IPS-NIHi7 (cell line): Measurements from ENCODE around the gene PLCB1.
"Not testable (repeated sequence)": the region's sequence is repeated elsewhere in the genome, so short reads cannot be mapped to it uniquely, and the experiment has no call there.

Experiments
- DNase-seq: peaks from one replicate; pipeline ENCODE4 v3.0.0; 2012; ENCODE audit warnings: mixed read lengths; ENCODE audit errors: extremely low spot score

PLCB1 gene

DNA sequence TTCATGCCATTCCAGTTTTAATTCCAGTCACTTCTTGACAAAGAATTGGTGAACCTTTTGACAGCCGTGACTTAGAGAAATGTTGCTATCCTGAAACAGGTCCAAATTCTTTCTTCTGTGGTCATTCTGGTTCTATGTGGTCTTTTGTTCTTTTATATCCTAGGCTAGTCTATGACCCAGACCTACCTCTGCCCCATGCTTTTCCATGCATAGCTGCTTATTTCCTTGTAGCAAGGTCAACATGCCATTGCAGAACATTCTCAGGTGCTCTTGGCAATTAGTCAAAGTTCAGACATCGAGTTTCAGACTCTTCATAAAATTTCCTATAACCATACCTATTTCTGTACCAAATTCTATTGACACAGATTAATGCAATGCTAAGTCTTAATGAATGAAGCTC, 202.6 kb downstream of the PLCB1 start:
- DNase-seq = no peak

DNA sequence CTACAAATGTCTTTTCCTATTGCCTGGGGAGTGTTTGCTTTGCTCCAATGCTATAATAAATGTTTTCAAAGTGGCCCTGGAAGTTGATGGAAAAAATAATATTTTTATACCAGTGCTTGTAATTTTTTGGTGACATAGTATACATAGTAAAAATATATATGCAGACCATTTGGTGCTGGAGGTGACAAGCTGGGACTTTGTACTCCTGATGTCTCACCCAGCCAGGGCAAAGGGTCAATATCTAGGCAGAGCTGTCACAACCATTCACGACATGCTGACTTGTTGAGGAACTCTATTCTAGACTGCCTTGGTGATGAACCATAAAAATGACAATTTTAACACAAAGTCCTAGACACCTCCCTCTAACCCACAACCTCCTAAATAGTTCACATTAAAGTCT, 203.0 kb downstream of the PLCB1 start:
- DNase-seq = no peak

DNA sequence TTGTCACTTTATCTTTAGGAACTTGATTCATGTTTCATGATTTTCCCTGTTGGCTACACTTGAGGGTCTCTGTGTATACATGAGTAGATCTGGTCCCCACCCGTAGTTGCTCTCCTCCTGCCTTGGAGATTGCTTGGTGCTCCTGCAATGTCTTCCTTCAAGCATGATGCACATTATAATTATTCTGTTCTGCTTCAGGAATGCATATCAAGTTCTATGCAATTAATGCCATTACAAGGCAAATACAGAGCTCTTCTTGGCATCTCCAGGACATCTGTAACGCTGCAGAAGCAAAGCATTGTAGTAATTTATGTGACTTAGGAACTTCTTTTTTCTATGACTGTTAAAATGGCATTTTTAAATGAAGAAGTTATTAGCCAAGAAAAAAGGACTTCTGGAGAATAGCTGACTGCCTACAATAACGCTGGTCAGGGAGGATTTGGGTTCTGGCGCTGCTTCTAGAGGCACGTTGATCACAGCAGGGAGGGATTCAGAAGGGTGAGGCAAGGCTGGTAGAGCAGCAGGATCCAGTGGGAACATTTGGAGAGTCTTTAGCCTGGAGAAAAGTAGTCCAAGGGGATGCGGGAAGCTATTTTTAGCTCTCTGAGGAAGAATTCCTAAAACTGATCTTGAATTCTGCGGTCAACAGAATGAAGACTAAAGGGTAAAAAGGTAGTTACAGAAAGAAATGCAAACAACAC, 203.6 kb downstream of the PLCB1 start:
- DNase-seq = no peak

DNA sequence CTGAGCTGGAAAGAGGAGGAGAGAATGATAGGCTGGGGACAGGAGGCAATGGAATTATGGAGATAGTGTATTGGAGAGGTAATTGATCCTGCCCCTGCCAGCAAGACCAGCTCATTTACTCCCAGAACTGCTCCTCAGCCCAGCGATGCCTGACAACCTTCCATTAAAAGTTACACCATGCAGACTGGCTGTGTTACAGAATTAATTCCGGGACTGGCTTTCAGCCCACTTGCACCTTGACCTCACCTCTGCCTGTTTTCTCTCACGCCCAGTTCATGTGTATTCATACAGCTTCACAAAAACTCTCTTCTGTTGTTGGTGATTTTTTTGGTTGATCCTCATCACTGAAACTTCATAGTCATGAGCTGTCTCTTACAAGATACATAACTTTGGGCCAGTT, 207.3 kb downstream of the PLCB1 start:
- DNase-seq = no peak

DNA sequence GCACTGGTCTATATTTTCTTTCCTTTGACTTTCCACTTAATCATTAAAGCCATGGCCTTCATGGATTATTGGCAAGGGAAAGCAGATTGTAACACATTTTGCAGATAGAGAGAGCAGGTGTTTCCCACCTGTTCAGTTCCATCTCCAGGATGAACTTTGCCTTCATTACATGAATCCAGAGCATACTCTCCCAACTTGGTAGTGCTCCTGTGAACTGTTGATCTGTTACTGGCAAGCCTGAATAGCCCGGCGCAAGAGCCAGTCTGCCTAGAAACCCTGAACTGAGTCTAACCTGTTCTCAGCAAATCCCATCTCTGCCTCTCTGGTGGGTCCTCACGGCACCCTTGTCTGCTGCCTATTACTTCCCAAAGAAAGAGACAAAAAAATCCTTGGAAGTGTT, 210.3 kb downstream of the PLCB1 start:
- DNase-seq = no peak

DNA sequence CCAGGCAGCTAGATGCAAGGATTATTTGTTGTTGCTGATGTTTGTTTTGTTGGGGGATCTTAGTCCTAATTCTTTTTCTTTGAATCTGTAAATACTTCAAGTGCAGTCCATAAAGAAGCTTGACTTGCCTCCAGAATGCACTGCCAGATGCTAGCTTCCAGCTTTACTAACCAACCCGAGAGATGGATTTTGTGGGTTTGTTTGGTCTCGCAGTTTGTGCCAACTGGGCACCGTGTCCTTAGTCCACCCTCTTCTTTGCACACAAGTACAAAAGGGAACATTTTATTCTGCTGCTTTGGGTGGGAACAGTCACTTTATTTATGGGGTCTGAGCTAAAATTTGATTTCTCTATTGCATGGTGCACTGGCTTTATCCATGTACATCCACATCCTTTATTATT, 212.0 kb downstream of the PLCB1 start:
- no peak for DNase-seq

DNA sequence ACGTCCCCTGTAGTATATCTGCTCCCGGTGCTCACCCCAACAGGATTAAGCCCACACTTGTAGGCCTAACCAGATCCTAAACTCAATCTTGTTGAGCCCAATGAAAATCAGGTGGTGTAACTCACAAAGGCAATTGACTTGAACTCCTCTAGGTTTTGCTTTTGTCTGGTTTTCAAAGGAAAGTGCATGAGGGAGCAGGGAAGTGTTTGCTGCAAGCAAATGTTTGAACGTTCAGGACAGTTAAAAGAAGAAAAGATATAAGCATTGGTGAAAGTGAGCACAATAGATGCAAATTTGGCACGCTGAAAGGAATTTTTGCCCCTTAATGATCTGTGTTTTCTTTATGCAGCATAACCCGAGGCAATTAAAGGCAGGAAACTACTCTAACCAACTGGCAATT, 212.6 kb downstream of the PLCB1 start:
- DNase-seq = no peak

DNA sequence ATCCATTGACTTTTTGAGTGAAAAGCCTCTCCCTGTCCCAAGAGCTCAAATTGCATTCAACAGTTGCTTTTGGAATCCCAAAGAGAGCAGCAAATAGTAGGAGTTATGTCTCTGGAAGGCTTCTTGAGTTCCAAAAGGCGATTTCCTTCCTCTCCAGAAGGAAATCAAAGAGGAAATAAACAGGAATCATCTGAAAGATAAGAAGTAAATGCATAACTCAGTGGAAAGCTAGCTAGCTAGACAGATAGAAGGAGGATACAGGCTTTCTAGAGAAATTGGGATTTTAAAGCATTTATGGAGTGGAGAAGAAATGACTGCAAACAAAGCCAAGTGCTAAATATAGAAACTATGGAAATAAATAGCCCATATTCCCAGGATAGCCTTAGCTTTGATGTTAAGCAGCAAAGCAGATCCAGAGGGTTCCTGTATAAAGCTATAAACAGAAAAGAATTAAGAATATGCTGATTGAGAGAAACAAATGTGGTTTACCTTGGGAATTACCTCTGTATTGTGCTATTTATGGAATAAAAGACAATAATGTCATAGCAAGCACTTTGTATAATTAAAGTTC, 214.7 kb downstream of the PLCB1 start:
- no peak for DNase-seq

DNA sequence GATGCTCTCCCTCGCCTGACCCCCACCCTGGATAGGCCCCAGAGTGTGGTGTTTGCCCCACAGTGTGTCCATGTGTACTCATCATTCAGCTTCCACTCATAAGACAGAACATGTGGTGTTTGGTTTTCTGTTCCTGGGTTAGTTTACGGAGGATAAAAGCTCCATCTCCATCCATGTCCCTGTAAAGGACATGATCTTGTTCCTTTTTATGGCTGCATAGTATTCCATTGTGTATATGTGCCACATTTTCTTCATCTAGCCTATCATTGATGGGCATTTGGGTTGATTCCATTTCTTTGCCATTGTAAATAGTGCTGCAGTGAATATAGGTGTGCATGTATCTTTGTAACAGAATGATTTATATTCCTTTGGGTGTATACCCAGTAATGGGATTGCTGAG, 218.2 kb downstream of the PLCB1 start:
- not testable (repeated sequence) for DNase-seq

DNA sequence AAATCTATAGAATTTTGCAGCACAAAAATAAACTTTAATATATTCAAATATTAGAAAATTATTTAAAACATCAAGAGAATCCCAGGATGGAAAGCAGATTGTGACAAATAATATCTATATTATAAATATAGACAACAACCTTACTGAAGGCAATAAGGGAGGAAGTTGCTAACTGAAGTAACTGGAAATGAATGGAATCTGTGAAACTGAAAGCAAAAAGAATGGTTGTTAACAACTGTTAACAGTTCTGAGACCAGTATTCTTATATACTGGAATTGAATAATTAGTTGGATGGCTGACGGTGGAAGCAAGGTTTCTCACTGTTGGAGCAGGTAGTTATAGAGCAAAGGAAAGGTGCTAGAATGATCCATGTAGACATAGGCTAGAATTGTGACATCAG, 220.4 kb downstream of the PLCB1 start:
- no peak for DNase-seq

DNA sequence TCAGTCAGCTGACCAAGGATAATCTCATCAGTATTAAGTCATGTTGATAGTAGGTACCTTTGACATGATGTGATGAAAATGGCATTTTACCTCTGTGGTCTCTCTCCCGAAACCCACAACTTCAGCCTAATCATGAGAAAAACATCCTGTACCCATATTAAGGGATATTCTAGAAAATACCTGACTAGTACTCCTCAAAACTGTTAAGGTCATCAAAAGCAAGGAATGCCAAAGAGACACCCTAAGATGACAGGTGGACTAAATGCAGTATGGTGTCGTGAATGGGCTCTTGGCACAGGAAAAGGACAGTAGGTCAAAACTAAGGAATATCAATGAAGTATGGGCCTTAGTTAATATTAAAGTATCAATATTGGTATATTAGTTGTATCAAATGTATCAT, 221.4 kb downstream of the PLCB1 start:
- DNase-seq = no peak

DNA sequence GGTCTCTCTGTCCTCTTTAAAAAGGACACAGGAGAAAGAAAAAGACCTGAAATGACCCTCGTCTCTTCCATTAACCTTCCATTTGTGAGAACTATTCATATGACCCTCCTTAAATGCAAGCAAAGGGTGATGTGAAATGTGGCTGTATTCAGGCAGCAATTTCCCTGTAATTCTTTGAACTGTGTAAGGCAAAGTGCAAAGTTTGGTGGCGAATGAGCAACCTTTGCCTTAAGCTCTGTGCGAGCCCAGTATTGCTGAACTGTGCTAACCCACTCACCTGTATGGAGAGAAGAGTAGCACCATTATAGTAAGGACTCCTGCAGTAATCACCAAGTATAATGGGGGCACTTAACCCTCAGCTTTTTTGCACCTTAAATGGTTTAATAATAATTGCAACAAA, 223.4 kb downstream of the PLCB1 start:
- DNase-seq = no peak

DNA sequence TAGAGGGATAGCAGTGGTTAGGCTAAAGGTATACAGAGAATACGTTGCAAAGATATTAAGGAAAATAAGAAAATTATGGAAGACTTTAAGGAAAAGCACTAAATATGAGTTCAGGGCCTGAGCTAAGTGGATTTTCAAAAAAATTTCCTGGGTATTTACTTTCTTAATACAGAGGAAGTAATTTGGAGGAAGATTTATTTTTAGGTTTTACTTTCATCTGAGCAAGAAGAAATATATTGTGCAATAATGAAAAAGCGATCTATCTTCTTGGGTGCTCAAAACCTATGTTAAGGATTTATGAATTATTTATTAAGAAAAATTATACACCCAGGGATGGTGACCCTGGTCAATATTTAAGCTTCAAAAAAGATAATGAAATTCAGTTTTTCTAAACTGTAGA, 224.7 kb downstream of the PLCB1 start:
- no peak for DNase-seq

DNA sequence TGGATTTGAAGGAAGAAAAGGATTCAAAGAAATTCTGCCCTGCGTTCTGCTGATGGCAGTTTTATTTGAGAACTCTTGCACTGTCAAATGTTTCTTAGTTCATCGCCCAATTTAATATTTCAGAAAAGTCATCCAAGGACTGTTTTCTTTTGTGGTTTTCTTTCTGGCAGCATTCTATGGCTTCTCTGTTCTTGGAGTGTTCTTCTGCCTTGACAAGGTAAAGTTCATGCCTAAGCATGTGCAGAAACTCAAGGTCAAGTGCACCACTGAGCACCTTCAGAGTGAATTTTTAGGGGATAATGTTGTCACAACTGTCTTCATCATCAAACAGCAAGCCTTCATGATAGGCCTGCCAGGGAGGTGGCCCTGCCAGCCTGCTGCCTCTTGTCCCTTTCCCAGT, 225.6 kb downstream of the PLCB1 start:
- no peak for DNase-seq

DNA sequence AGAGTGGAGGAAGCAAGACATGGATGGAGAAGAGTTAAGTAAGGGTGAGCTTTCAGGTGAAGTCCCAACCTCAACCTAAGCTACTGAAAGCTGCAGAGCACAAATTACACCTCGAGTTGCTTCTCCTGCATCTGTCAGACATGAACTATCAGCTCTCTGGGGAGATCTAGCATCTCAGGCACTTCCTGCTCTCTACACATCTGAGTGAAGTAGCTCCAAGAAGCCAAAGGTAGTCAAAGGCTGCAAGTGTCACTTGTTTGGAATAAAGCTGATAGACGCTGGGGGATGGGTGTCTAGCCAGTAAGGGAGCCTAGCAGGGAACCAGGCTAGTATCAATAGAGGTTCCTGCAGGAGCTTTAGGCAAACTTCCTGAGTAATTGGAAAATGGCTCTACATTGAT, 228.0 kb downstream of the PLCB1 start:
- DNase-seq = peak; percentile 33

DNA sequence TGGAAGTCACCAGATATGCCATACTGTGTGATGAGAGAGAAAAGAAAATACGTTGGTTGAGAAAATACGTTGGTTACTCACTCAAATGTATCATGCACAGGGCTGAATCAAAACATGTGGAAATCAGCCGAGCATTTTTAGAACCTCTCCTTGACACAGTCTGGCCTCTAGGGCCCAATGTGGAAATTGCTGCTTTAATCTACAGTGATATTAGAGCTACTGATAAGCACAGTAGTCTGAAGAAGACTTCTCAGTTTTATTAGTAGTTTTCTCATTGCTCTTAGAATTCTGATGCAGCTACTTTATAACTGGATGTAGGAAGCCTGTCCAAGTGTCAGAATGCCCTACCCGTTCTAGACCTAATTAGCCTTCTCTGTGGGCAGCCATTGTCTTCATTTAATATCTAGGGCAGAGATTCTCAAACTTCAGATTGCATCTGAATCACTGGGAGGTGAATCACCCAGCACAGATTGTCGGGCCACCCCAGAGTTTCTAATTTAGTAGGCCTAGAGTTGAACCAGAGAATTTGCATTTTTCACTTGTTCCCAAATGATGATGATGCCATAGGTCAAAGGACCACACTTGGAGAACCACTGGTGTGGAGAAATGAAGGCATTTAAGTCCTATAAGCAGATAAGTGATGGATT, 229.1 kb downstream of the PLCB1 start:
- no peak for DNase-seq

DNA sequence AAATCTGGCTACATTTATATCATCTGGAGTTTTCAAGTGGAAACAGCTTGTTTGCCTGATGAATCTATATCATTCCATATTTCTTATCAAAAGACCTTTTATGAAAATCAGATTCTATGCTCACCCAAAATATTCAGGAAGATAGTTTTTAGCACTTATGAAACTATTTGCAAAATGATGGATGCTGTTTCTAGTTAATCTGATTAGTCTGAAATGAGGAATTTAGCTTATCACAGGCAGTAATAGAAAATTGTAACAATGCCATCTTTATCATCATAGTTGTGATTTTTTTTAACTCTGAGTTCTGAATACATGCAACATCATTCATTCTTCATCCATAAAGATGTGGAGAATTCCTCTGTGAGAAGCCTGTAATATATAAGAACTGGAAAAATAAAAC, 229.7 kb downstream of the PLCB1 start:
- DNase-seq = no peak

DNA sequence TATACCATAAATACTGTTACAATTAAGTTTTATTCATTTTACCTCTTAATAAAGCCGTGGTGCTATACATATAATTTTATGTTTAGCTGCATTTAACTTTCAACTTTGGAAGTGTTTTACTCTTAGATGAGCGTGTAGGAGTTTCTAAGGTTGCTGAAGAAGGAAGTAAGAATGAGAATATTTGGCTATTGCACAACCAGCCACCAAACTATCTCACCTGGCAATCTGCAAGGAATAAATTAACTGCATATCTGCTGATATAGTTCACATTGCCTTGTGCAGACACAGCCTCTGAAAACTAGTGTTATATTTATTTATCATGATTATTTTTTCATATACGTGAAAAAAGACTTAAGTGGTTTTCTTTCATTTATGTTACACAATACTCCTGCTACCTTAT, 230.4 kb downstream of the PLCB1 start:
- DNase-seq = no peak

DNA sequence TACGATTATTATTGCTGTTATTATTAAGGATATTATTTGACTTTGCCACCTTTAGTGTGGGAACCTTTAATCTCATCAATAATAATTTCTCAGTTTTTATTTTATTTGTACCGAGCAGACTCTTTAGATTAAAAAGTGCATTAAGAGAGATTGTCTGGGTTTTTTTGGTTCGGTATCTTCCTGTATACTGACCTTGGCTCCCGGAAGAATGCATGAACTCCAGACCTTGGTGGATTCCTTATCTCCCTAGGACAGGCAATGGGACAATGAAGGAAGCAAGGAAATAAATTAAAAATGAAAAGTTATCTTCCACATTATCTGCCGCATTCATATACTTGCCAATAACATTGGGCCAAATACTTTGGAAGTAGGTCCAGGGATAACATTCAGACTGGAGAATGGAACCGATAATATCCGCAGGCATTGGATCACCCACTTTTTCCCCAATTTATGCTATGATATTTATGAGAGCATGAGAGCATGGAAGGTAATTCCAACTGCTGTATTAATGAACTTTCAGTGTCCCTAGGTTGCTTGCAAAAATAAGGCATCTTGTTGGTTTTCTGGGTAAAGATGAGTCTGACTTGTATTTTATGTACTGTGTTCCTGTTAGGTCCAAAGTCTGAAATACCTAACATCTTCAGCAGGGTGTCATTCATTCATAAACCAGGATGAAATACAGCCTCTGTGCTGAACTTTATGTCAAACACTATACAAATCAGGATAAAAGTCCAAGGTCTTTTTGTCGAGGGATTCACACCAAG, 232.1 kb downstream of the PLCB1 start:
- no peak for DNase-seq

DNA sequence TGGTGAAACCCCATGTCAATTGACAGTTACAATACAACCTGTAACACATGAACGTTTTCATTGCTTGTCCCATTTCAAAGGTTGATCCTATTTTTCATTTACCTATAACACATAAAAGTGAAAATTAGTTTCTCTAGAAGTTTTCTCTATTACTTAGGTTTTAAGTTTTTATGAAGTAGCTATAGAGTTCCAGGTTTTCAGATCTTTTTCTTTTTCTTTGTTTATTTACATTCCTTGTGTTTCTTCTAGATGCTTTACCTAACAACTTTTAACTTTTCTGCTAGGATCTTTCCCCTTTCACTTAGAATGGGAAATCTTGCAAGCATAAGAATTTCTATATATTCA, 232.6 kb downstream of the PLCB1 start:
- no peak for DNase-seq

DNA sequence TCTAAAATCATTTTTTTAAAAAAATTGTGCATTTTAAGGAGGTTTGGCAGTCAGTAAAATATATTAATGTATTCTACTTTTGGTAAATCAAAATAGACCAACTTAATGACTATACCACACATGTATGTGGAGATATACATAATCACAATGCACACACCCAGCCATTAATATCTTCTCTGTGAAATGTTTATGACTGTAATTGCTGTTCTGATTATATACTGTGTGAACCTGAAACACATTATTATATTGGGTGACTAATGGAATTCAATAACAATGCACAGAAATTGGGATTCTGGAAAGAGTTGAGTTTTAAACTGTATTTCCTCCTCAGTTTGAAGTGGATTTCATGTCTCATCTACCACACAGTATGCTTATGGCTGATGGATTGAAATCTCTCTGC, 233.6 kb downstream of the PLCB1 start:
- no peak for DNase-seq

DNA sequence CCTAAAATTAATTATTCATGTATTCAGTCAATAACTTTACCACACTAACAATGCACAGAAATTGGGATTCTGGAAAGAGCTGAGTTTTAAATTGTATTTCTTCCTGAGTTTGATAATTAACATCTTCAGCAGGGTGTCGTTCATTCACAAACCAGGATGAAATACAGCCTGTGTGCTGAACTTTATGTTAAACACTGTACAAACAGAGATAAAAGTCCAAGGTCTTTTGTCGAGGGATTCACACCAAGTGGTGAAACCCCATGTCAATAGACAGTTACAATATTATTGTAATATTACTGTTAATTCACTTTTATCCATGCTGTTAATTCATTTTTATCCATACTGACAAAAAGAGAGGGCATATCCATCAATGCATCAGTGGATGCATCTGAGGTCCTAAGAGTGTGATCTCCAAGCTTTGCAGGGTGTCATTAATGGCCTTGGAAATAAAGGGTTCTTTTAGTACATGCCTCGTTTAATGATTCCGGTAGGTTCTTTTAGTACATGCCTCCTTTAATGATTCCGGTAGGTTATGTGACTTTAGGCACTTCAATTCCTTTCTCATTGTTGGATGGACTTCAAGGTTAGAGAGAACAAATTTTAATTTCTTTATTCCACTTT, 234.3 kb downstream of the PLCB1 start:
- no peak for DNase-seq
